ENCODE results near the gene RAB7A. TPM values are rescaled to one million over a fixed set of nuclear protein-coding genes. Genes with fewer than 3 reads are reported as not detected.

RAB7A gene
- total RNA-seq, 3 donors from 2014 or later, result 358 to 449 (median 407) TPM

GRCh38 chr3:128845778-128846485, 119.9 kb downstream of the RAB7A start:
- Mint-ChIP-seq H3K4me3 (peak overlapping the region; percentile 83), H3K9me3 (no peaks in the 10 kb centered on the region), H3K4me1 (ENCODE audit: low read depth) (peaks cover 13% of the 10 kb centered on the region), H3K36me3 (ENCODE audit: insufficient read depth) (no peaks in the 10 kb centered on the region), H3K27me3 (ENCODE audit: low read depth) (no peaks in the 10 kb centered on the region)
- DNase-seq (peak; percentile 73), ATAC-seq (peak; percentile 80 to 84)

- Mint-ChIP-seq H3K36me3 (ENCODE audit: insufficient read depth) (no peaks in the 10 kb centered on the region), H3K9me3 (no peaks in the 10 kb centered on the region), H3K4me1 (ENCODE audit: low read depth) (peaks cover 13% of the 10 kb centered on the region), H3K4me3 (peak overlapping the region; percentile 83), H3K27me3 (ENCODE audit: low read depth) (no peaks in the 10 kb centered on the region)
- ATAC-seq, result peak; percentile 17 to 20
- DNase-seq, result no peak
Measured at GRCh38 chr3:128846486-128846891, 120.5 kb downstream of the RAB7A start.

GRCh38 chr3:128847666-128848370, 121.8 kb downstream of the RAB7A start:
- no peaks in the 10 kb centered on the region for H3K9me3 Mint-ChIP-seq
- peaks cover 13% of the 10 kb centered on the region for H3K4me1 Mint-ChIP-seq (ENCODE audit: low read depth)

GRCh38 chr3:128848936-128849335, 123.0 kb downstream of the RAB7A start:
- Mint-ChIP-seq H3K27me3 (ENCODE audit: low read depth) (no peaks in the 10 kb centered on the region), H3K4me3 (no peak overlapping the region), H3K9me3 (peaks cover 2% of the 10 kb centered on the region), H3K36me3 (ENCODE audit: insufficient read depth) (no peaks in the 10 kb centered on the region), H3K4me1 (ENCODE audit: low read depth) (peaks cover 13% of the 10 kb centered on the region)
- DNase-seq, result no peak
- no peak for ATAC-seq

More at GRCh38 chr3:128847666-128848370, 121.8 kb downstream of the RAB7A start:
- Mint-ChIP-seq H3K36me3 (ENCODE audit: insufficient read depth) (no peaks in the 10 kb centered on the region), H3K4me3 (no peak overlapping the region), H3K27me3 (ENCODE audit: low read depth) (no peaks in the 10 kb centered on the region)
- ATAC-seq (no peak), DNase-seq (no peak)

- Mint-ChIP-seq H3K36me3 (ENCODE audit: insufficient read depth) (peaks cover 5% of the 10 kb centered on the region), H3K9me3 (peaks cover 12% of the 10 kb centered on the region), H3K27me3 (ENCODE audit: low read depth) (no peaks in the 10 kb centered on the region), H3K4me3 (no peak overlapping the region), H3K4me1 (ENCODE audit: low read depth) (peaks cover 12% of the 10 kb centered on the region)
- ATAC-seq (no peak), DNase-seq (no peak)
Measured at GRCh38 chr3:128849911-128850455, 124.0 kb downstream of the RAB7A start.

- ATAC-seq (no peak), DNase-seq (no peak)
- Mint-ChIP-seq H3K36me3 (ENCODE audit: insufficient read depth) (peaks cover 5% of the 10 kb centered on the region), H3K4me1 (ENCODE audit: low read depth) (peaks cover 6% of the 10 kb centered on the region), H3K9me3 (peaks cover 18% of the 10 kb centered on the region), H3K27me3 (ENCODE audit: low read depth) (no peaks in the 10 kb centered on the region), H3K4me3 (no peak overlapping the region)
Measured at GRCh38 chr3:128850544-128850943, 124.6 kb downstream of the RAB7A start.

GRCh38 chr3:128851601-128852000, 125.6 kb downstream of the RAB7A start:
- peaks cover 5% of the 10 kb centered on the region for H3K36me3 Mint-ChIP-seq (ENCODE audit: insufficient read depth)
- no peak for ATAC-seq
- no peak for DNase-seq
- no peak overlapping the region for H3K4me3 Mint-ChIP-seq
- peaks cover 20% of the 10 kb centered on the region for H3K9me3 Mint-ChIP-seq
- H3K27me3 Mint-ChIP-seq (ENCODE audit: low read depth), result no peaks in the 10 kb centered on the region
- no peaks in the 10 kb centered on the region for H3K4me1 Mint-ChIP-seq (ENCODE audit: low read depth)

- DNase-seq, result no peak
- H3K27me3 Mint-ChIP-seq (ENCODE audit: low read depth), result no peaks in the 10 kb centered on the region
- H3K4me1 Mint-ChIP-seq (ENCODE audit: low read depth), result no peaks in the 10 kb centered on the region
- H3K36me3 Mint-ChIP-seq (ENCODE audit: insufficient read depth), result peaks cover 7% of the 10 kb centered on the region
- H3K9me3 Mint-ChIP-seq, result peaks cover 31% of the 10 kb centered on the region
- H3K4me3 Mint-ChIP-seq, result no peak overlapping the region
- no peak for ATAC-seq
Measured at GRCh38 chr3:128853826-128854225, 127.8 kb downstream of the RAB7A start.

GRCh38 chr3:128854475-128854874, 128.5 kb downstream of the RAB7A start:
- H3K36me3 Mint-ChIP-seq (ENCODE audit: insufficient read depth), result peaks cover 9% of the 10 kb centered on the region
- H3K27me3 Mint-ChIP-seq (ENCODE audit: low read depth), result no peaks in the 10 kb centered on the region
- H3K9me3 Mint-ChIP-seq, result peaks cover 34% of the 10 kb centered on the region
- ATAC-seq (no peak), DNase-seq (no peak)
- no peaks in the 10 kb centered on the region for H3K4me1 Mint-ChIP-seq (ENCODE audit: low read depth)
- H3K4me3 Mint-ChIP-seq, result no peak overlapping the region

GRCh38 chr3:128855569-128855968, 129.6 kb downstream of the RAB7A start:
- H3K27me3 Mint-ChIP-seq (ENCODE audit: low read depth), result no peaks in the 10 kb centered on the region
- peaks cover 45% of the 10 kb centered on the region for H3K9me3 Mint-ChIP-seq
- no peaks in the 10 kb centered on the region for H3K4me1 Mint-ChIP-seq (ENCODE audit: low read depth)
- peaks cover 10% of the 10 kb centered on the region for H3K36me3 Mint-ChIP-seq (ENCODE audit: insufficient read depth)
- ATAC-seq (no peak), DNase-seq (no peak)
- H3K4me3 Mint-ChIP-seq, result no peak overlapping the region

- no peak overlapping the region for H3K4me3 Mint-ChIP-seq
- H3K27me3 Mint-ChIP-seq (ENCODE audit: low read depth), result no peaks in the 10 kb centered on the region
- peaks cover 53% of the 10 kb centered on the region for H3K9me3 Mint-ChIP-seq
- DNase-seq (no peak), ATAC-seq (no peak)
- H3K4me1 Mint-ChIP-seq (ENCODE audit: low read depth), result no peaks in the 10 kb centered on the region
- H3K36me3 Mint-ChIP-seq (ENCODE audit: insufficient read depth), result peaks cover 15% of the 10 kb centered on the region
Measured at GRCh38 chr3:128858167-128858566, 132.2 kb downstream of the RAB7A start.

GRCh38 chr3:128859630-128860029, 133.6 kb downstream of the RAB7A start:
- Mint-ChIP-seq H3K9me3 (peaks cover 44% of the 10 kb centered on the region), H3K4me3 (no peak overlapping the region), H3K27me3 (ENCODE audit: low read depth) (no peaks in the 10 kb centered on the region), H3K36me3 (ENCODE audit: insufficient read depth) (peaks cover 11% of the 10 kb centered on the region), H3K4me1 (ENCODE audit: low read depth) (no peaks in the 10 kb centered on the region)
- ATAC-seq (no peak), DNase-seq (no peak)

GRCh38 chr3:128861491-128861890, 135.5 kb downstream of the RAB7A start:
- H3K27me3 Mint-ChIP-seq (ENCODE audit: low read depth), result no peaks in the 10 kb centered on the region
- peaks cover 10% of the 10 kb centered on the region for H3K36me3 Mint-ChIP-seq (ENCODE audit: insufficient read depth)
- ATAC-seq (no peak), DNase-seq (no peak)
- H3K9me3 Mint-ChIP-seq, result peaks cover 33% of the 10 kb centered on the region
- H3K4me3 Mint-ChIP-seq, result no peak overlapping the region
- no peaks in the 10 kb centered on the region for H3K4me1 Mint-ChIP-seq (ENCODE audit: low read depth)

GRCh38 chr3:128863560-128863959, 137.6 kb downstream of the RAB7A start:
- DNase-seq (no peak), ATAC-seq (no peak)
- Mint-ChIP-seq H3K9me3 (peaks cover 24% of the 10 kb centered on the region), H3K36me3 (ENCODE audit: insufficient read depth) (peaks cover 8% of the 10 kb centered on the region), H3K4me1 (ENCODE audit: low read depth) (no peaks in the 10 kb centered on the region), H3K27me3 (ENCODE audit: low read depth) (no peaks in the 10 kb centered on the region), H3K4me3 (no peak overlapping the region)
